Thyroid gland (tissue), 4 donors: ENCODE results near the gene CA5A. TPM values are rescaled to one million over a fixed set of nuclear protein-coding genes. Genes with fewer than 3 reads are reported as not detected.

Experiments used
- DNase-seq, 2 donors: peaks; one replicate each; pipeline ENCODE4 v3.0.0-alpha.2; 2019
- H3K27ac ChIP-seq, 3 donors: fragments of 200-600 bp; sonication (generic); 1 replicate in 2 of 3; 2 replicates in 1 of 3; pipeline ENCODE4 v1.5.1; 2016 to 2019; ENCODE audit warnings: mild to moderate bottlenecking in 1 of 3, moderate library complexity in 1 of 3
- H3K27me3 ChIP-seq: fragments of 200-600 bp; sonication (generic); one replicate; pipeline ENCODE4 v1.5.1; 2019
- H3K36me3 ChIP-seq, 2 donors: fragments of 200-600 bp; sonication (generic); one replicate each; pipeline ENCODE4 v1.5.1; 2016 to 2019
- H3K4me1 ChIP-seq, 2 donors: fragments of 200-600 bp; sonication (generic); one replicate each; pipeline ENCODE4 v1.5.1; 2017 to 2019
- H3K4me3 ChIP-seq, 3 donors: fragments of 200-600 bp; sonication (generic); replicated peaks in 1 of 3; 1 replicate in 2 of 3; 2 replicates in 1 of 3; pipeline ENCODE4 v1.5.1; 2016; ENCODE audit warnings: mild to moderate bottlenecking in 1 of 3
- H3K9me3 ChIP-seq: fragments of 200-600 bp; sonication (generic); one replicate; pipeline ENCODE4 v1.5.1; 2017
- CTCF ChIP-seq, 6 experiments: fragments of 200-600 bp in 3 of 6; fragments of 450-650 bp in 3 of 6; sonication (generic) in 3 of 6; IDR thresholded peaks; one replicate each; pipeline ENCODE4 v1.5.1; 2016 to 2019; ENCODE audit warnings: antibody characterized with exemption in 6 of 6, mild to moderate bottlenecking in 2 of 6, inconsistent platforms in 1 of 6, moderate library complexity in 1 of 6
- POLR2A ChIP-seq, 2 donors: fragments of 450-650 bp; IDR thresholded peaks; one replicate each; pipeline ENCODE4 v1.6.1; 2017; ENCODE audit warnings: antibody characterized with exemption in 2 of 2, mild to moderate bottlenecking in 2 of 2, moderate library complexity in 1 of 2
- WGBS, 2 donors: methylation state at CpG; one replicate each; pipeline ENCODE4 v1.1.5; 2017; 5-methylcytosine and 5-hydroxymethylcytosine counted together
- intact Hi-C: fragments of 100-400 bp; cut with DNase I; formaldehyde crosslinking; loops from one replicate; pipeline ENCODE4 v1.15.1; 2023
- total RNA-seq, 4 donors: library from RNA; depleted of rRNA; stranded (reverse); fragments of >200 nt; gene quantifications; one replicate each; pipeline ENCODE4 v1.2.3, GENCODE V29; 2016

Gene CA5A
- total RNA-seq, 4 donors from 2014 or later, result not detected

- DNase-seq, result peak; percentile 73 to 81
- H3K27ac ChIP-seq, result peak overlapping the region; percentile 84 to 87 (median 86)
- peaks cover 27 to 30% of the 10 kb centered on the region in 2 donors for H3K4me1 ChIP-seq
- no peaks in the 10 kb centered on the region for H3K27me3 ChIP-seq
- TF ChIP-seq CTCF (IDR thresholded peaks at IDR 0.05) (no peak), POLR2A (IDR thresholded peaks at IDR 0.05) (peak in 1 of 2 donors; percentile 20)
- WGBS, 2 donors, result 12 to 15% methylated on average over 14 of the region's 14 CpGs
- no peaks in the 10 kb centered on the region for H3K9me3 ChIP-seq
- H3K4me3 ChIP-seq, result no peak overlapping the region
- intact Hi-C loops, result no loop called here
- no peaks in the 10 kb centered on the region for H3K36me3 ChIP-seq
Measured at GRCh38 chr16:87966685-87967185, 30.4 kb upstream of the CA5A start.

- intact Hi-C loops, result no loop called here
- DNase-seq, result no peak
- no peak for TF ChIP-seq POLR2A (IDR thresholded peaks at IDR 0.05)
- no peak for TF ChIP-seq CTCF (IDR thresholded peaks at IDR 0.05)
- H3K27ac ChIP-seq, result peak overlapping the region; percentile 84 to 87 (median 86)
- H3K4me3 ChIP-seq, result no peak overlapping the region
- no peaks in the 10 kb centered on the region for H3K36me3 ChIP-seq
- WGBS, 2 donors, result 58% methylated on average over 5 of the region's 5 CpGs
- H3K9me3 ChIP-seq, result no peaks in the 10 kb centered on the region
- H3K27me3 ChIP-seq, result no peaks in the 10 kb centered on the region
- H3K4me1 ChIP-seq, result peaks cover 27 to 30% of the 10 kb centered on the region in 2 donors
Measured at GRCh38 chr16:87966064-87966645, 29.8 kb upstream of the CA5A start.

- Histone ChIP-seq H3K9me3 (no peaks in the 10 kb centered on the region), H3K36me3 (no peaks in the 10 kb centered on the region), H3K4me1 (peaks cover 27 to 30% of the 10 kb centered on the region in 2 donors), H3K4me3 (no peak overlapping the region), H3K27me3 (no peaks in the 10 kb centered on the region), H3K27ac (peak overlapping the region in 1 of 3 donors; percentile 84)
- no peak for TF ChIP-seq CTCF (IDR thresholded peaks at IDR 0.05)
- TF ChIP-seq POLR2A (IDR thresholded peaks at IDR 0.05), result no peak
- 73 to 86% methylated on average over 11 of the region's 11 CpGs for WGBS, 2 donors
- intact Hi-C loops, result no loop called here
- DNase-seq, result no peak
Measured at GRCh38 chr16:87965417-87965816, 29.1 kb upstream of the CA5A start.

GRCh38 chr16:87964049-87964659 is 27.8 kb upstream of the CA5A start:
- WGBS, 2 donors, result 85 to 88% methylated on average over 19 of the region's 19 CpGs
- no peak overlapping the region for H3K4me3 ChIP-seq
- no peaks in the 10 kb centered on the region for H3K9me3 ChIP-seq
- H3K27me3 ChIP-seq, result no peaks in the 10 kb centered on the region
- peak overlapping the region in 1 of 3 donors; percentile 9 for H3K27ac ChIP-seq
- intact Hi-C loops, result no loop called here
- no peaks in the 10 kb centered on the region for H3K36me3 ChIP-seq
- no peak for DNase-seq
- peaks cover 27 to 30% of the 10 kb centered on the region in 2 donors for H3K4me1 ChIP-seq
- TF ChIP-seq CTCF (IDR thresholded peaks at IDR 0.05) (no peak), POLR2A (IDR thresholded peaks at IDR 0.05) (no peak)

- peak overlapping the region in 2 of 3 donors; percentile 9 to 13 for H3K27ac ChIP-seq
- DNase-seq, result no peak
- H3K9me3 ChIP-seq, result no peaks in the 10 kb centered on the region
- WGBS, 2 donors, result 85 to 89% methylated on average over 9 of the region's 9 CpGs
- H3K4me3 ChIP-seq, result no peak overlapping the region
- H3K4me1 ChIP-seq, result peaks cover 26 to 27% of the 10 kb centered on the region in 2 donors
- no peaks in the 10 kb centered on the region for H3K36me3 ChIP-seq
- TF ChIP-seq CTCF (IDR thresholded peaks at IDR 0.05) (no peak), POLR2A (IDR thresholded peaks at IDR 0.05) (no peak)
- intact Hi-C loops, result no loop called here
- H3K27me3 ChIP-seq, result no peaks in the 10 kb centered on the region
Measured at GRCh38 chr16:87963400-87963799, 27.1 kb upstream of the CA5A start.
